ENCODE results near the gene BEND6. TPM values are rescaled to one million over a fixed set of nuclear protein-coding genes. Genes with fewer than 3 reads are reported as not detected.

BEND6 gene
- total RNA-seq, 1 experiment from 2014 or later = 1.4 TPM

GRCh38 chr6:57002197-57002596 lies 47.3 kb downstream of the BEND6 start:
- Histone ChIP-seq H3K56ac (ENCODE audit: insufficient read length, low read depth, low read length) (no peak overlapping the region), H2BK15ac (ENCODE audit: low read depth, low read length) (no peak overlapping the region), H3K27ac (ENCODE audit: insufficient read length, low read depth, low read length) (no peak overlapping the region), H3K4me1 (ENCODE audit: insufficient read depth, low read length) (no peaks in the 10 kb centered on the region), H2AK5ac (ENCODE audit: insufficient read length, low read length) (no peak overlapping the region), H3K23ac (ENCODE audit: insufficient read length, low read depth, low read length) (no peak overlapping the region), H4K5ac (ENCODE audit: insufficient read length, low read depth, low read length) (no peak overlapping the region), H3T11ph (ENCODE audit: low read length) (no peak overlapping the region), H3K14ac (ENCODE audit: insufficient read depth, low read length) (no peak overlapping the region), H3K9ac (ENCODE audit: extremely low read depth, insufficient read length, low read length) (no peak overlapping the region), H3K79me1 (ENCODE audit: insufficient read depth, low read depth, low read length, poor library complexity, severe bottlenecking) (no peaks in the 10 kb centered on the region), H2AFZ (ENCODE audit: low read length) (no peak overlapping the region), H2BK20ac (ENCODE audit: low read depth, low read length, poor library complexity, severe bottlenecking) (no peak overlapping the region), H2BK12ac (ENCODE audit: insufficient read length, low read depth, low read length) (no peak overlapping the region), H3K23me2 (ENCODE audit: insufficient read length, low read depth, low read length, poor library complexity, severe bottlenecking) (no peaks in the 10 kb centered on the region), H3K79me2 (ENCODE audit: insufficient read depth, low read length) (no peaks in the 10 kb centered on the region), H3K27me3 (ENCODE audit: insufficient read depth, low read length) (no peaks in the 10 kb centered on the region), H4K91ac (ENCODE audit: insufficient read length, low read depth, low read length) (no peak overlapping the region), H3K18ac (ENCODE audit: insufficient read length, low read depth, low read length) (no peak overlapping the region), H2BK5ac (ENCODE audit: insufficient read length, low read length) (no peak overlapping the region), H3K4me2 (ENCODE audit: insufficient read depth, insufficient read length, low read length) (no peak overlapping the region), H3K9me3 (ENCODE audit: control insufficient read depth, low read depth, low read length) (peaks cover 8% of the 10 kb centered on the region), H4K8ac (replicated peaks; ENCODE audit: insufficient read length, low read depth, low read length) (no peak overlapping the region), H3K4ac (ENCODE audit: low read depth, low read length) (no peak overlapping the region), H2BK120ac (ENCODE audit: low read depth, low read length, poor library complexity, severe bottlenecking) (no peak overlapping the region), H4K20me1 (ENCODE audit: control insufficient read depth, insufficient read depth, insufficient read length) (no peaks in the 10 kb centered on the region)
- no peak overlapping the region for H3K27ac Mint-ChIP-seq
- no peaks in the 10 kb centered on the region for H3K27me3 Mint-ChIP-seq (ENCODE audit: low read depth)
- no peaks in the 10 kb centered on the region for H3K4me1 Mint-ChIP-seq
- H3K9me3 Mint-ChIP-seq = peaks cover 10 to 14% of the 10 kb centered on the region in 2 experiments; a peak in 4 of 5 replicates
- DNase-seq = no peak
- TF ChIP-seq CTCF (conservative IDR thresholded peaks at IDR 0.05) = no peak
- no peak overlapping the region for H3K4me3 Mint-ChIP-seq
- peaks cover 0 to 15% (median 10%) of the 10 kb centered on the region in 3 experiments; a peak in 5 of 7 replicates for H3K36me3 Mint-ChIP-seq (ENCODE audit: insufficient read depth in 1 of 3, low read depth in 3 of 3)
